A549 (cell line): ENCODE results near the gene RASA3. TPM values are rescaled to one million over a fixed set of nuclear protein-coding genes. Genes with fewer than 3 reads are reported as not detected.

ENCODE experiments used
- ATAC-seq, 2 experiments: fragments of 200-7000 bp in 1 of 2; fragments of >200 bp in 1 of 2; cut with Nextera tagmentation in 1 of 2; cut with Tn5 transposase in 1 of 2; 3 replicates each; pipeline versions ENCODE4 v1.8.0 to v1.9.1; 2018 to 2020; ENCODE audit warnings: mild to moderate bottlenecking in 1 of 2, moderate library complexity in 1 of 2
- CTCF ChIA-PET: fragments of 300-600 bp; sonication (Branson Sonifier 250); formaldehyde crosslinking; extraction: SDS; loops from one replicate; lab custom pipeline; 2021; ENCODE audit warnings: antibody characterized with exemption, inconsistent platforms; lab: Yijun Ruan, JAX
- POLR2A ChIA-PET: fragments of 350-600 bp; formaldehyde crosslinking; extraction: SDS; loops from one replicate; lab custom pipeline; 2021; ENCODE audit warnings: antibody characterized with exemption, inconsistent platforms; lab: Yijun Ruan, JAX
- DNase-seq, 2 experiments: peaks; one replicate each; pipeline versions ENCODE4 v3.0.0 to v3.0.0-alpha.2; 2011 to 2016; ENCODE audit warnings: low read depth in 1 of 2, low spot score in 1 of 2
- FAIRE-seq: peaks from 2 replicates; lab custom pipeline; 2011; peaks lifted over from hg19 to GRCh38; lab: Jason Lieb, UNC
- H3K27ac ChIP-seq, 2 experiments: fragments of >200 bp; sonication (Bioruptor Twin); formaldehyde crosslinking; 3 replicates each; pipeline ENCODE4 v1.5.1; 2016 to 2017
- H3K4me1 ChIP-seq: fragments of >200 bp; sonication (Bioruptor Twin); formaldehyde crosslinking; 3 replicates; pipeline ENCODE4 v1.6.1; 2016
- H3K4me2 ChIP-seq: fragments of >200 bp; sonication (Bioruptor Twin); formaldehyde crosslinking; 3 replicates; pipeline ENCODE4 v1.6.1; 2016
- H3K4me3 ChIP-seq: fragments of >200 bp; sonication (Bioruptor Twin); formaldehyde crosslinking; 3 replicates; pipeline ENCODE4 v1.5.1; 2016
- H3K9me3 ChIP-seq: fragments of >200 bp; sonication (Bioruptor Twin); formaldehyde crosslinking; 3 replicates; pipeline ENCODE4 v1.6.1; 2016
- BCL3 ChIP-seq: fragments of >200 bp; sonication (Bioruptor Twin); formaldehyde crosslinking; IDR thresholded peaks from 3 replicates; pipeline ENCODE4 v1.6.1; 2016
- CEBPB ChIP-seq, 2 experiments: fragments of >200 bp in 1 of 2; sonication (Bioruptor Twin) in 1 of 2; formaldehyde crosslinking in 1 of 2; IDR thresholded peaks; 2 replicates each; pipeline ENCODE4 v1.6.1; 2012 to 2016
- CHD4 ChIP-seq: fragments of 200-600 bp; sonication (generic); IDR thresholded peaks from 2 replicates; pipeline ENCODE4 v1.6.1; 2016; ENCODE audit warnings: antibody characterized with exemption, mild to moderate bottlenecking, borderline replicate concordance
- E2F6 ChIP-seq: IDR thresholded peaks from 2 replicates; pipeline ENCODE4 v1.6.1; 2012; ENCODE audit warnings: low read depth, borderline replicate concordance
- EP300 ChIP-seq, 2 experiments: fragments of >200 bp; sonication (Bioruptor Twin); formaldehyde crosslinking; IDR thresholded peaks; 2 replicates in 1 of 2; 3 replicates in 1 of 2; pipeline ENCODE4 v1.6.1; 2016 to 2017
- FOSB ChIP-seq: fragments of 250-450 bp; sonication (Bioruptor Pico); IDR thresholded peaks from 2 replicates; pipeline ENCODE4 v1.5.0; 2020; ENCODE audit warnings: mild to moderate bottlenecking, moderate library complexity
- FOXS1 ChIP-seq: fragments of 250-450 bp; sonication (Bioruptor Pico); IDR thresholded peaks from 2 replicates; pipeline ENCODE4 v1.5.0; 2020; ENCODE audit warnings: mild to moderate bottlenecking, moderate library complexity
- GATA3 ChIP-seq: IDR thresholded peaks from 2 replicates; pipeline ENCODE4 v1.6.1; 2012; ENCODE audit warnings: borderline replicate concordance
- HMGXB4 ChIP-seq: fragments of 250-450 bp; sonication (Bioruptor Pico); IDR thresholded peaks from 2 replicates; pipeline ENCODE4 v1.5.0; 2021; ENCODE audit warnings: mild to moderate bottlenecking, moderate library complexity, borderline replicate concordance
- HOXB5 ChIP-seq: fragments of 250-450 bp; sonication (Bioruptor Pico); IDR thresholded peaks from 2 replicates; pipeline ENCODE4 v1.5.0; 2020; ENCODE audit warnings: mild to moderate bottlenecking, moderate library complexity
- JUN ChIP-seq, 2 experiments: fragments of >200 bp; sonication (Bioruptor Twin); formaldehyde crosslinking; IDR thresholded peaks; 2 replicates in 1 of 2; 3 replicates in 1 of 2; pipeline ENCODE4 v1.6.1; 2016 to 2017
- KDM1A ChIP-seq: fragments of 200-600 bp; sonication (generic); IDR thresholded peaks from 2 replicates; pipeline ENCODE4 v1.6.1; 2016; ENCODE audit warnings: low read depth, mild to moderate bottlenecking
- KDM5A ChIP-seq: fragments of 200-600 bp; sonication (generic); IDR thresholded peaks from 2 replicates; pipeline ENCODE4 v1.6.1; 2016; ENCODE audit warnings: antibody characterized with exemption, mild to moderate bottlenecking
- MAFK ChIP-seq: fragments of 450-650 bp; IDR thresholded peaks from 2 replicates; pipeline ENCODE4 v1.6.1; 2014; ENCODE audit not compliant: partially characterized antibody
- MAX ChIP-seq: IDR thresholded peaks from 2 replicates; pipeline ENCODE4 v1.6.1; 2012
- MAZ ChIP-seq: fragments of 150-350 bp; IDR thresholded peaks from 2 replicates; pipeline ENCODE4 v1.6.1; 2014; ENCODE audit warnings: antibody characterized with exemption, low read depth, low read length, borderline replicate concordance
- MYC ChIP-seq: IDR thresholded peaks from 2 replicates; pipeline ENCODE4 v1.6.1; 2012; ENCODE audit warnings: mild to moderate bottlenecking, inconsistent platforms, low read length, improper control_type of control experiment, borderline replicate concordance
- PBX3 ChIP-seq: IDR thresholded peaks from 2 replicates; pipeline ENCODE4 v1.6.1; 2012
- POLR2A ChIP-seq: IDR thresholded peaks from 2 replicates; pipeline ENCODE4 v1.6.1; 2012; ENCODE audit warnings: mild to moderate bottlenecking, low read length
- POLR2AphosphoS2 ChIP-seq: conservative IDR thresholded peaks from 2 replicates; pipeline ENCODE4 v1.6.1; 2012; ENCODE audit warnings: low read length, improper control_type of control experiment, inconsistent platforms
- RCOR1 ChIP-seq: fragments of 150-350 bp; IDR thresholded peaks from 2 replicates; pipeline ENCODE4 v1.6.1; 2014; ENCODE audit warnings: antibody characterized with exemption, low read length, low read depth
- SMC3 ChIP-seq: fragments of >200 bp; sonication (Bioruptor Twin); formaldehyde crosslinking; IDR thresholded peaks from 3 replicates; pipeline ENCODE4 v1.6.1; 2018; ENCODE audit warnings: inconsistent platforms
- SREBF2 ChIP-seq: fragments of 450-650 bp; IDR thresholded peaks from 2 replicates; pipeline ENCODE4 v1.6.1; 2014; ENCODE audit warnings: mild to moderate bottlenecking, moderate library complexity
- ZFP36 ChIP-seq: fragments of 450-650 bp; IDR thresholded peaks from 2 replicates; pipeline ENCODE4 v1.6.1; 2014; ENCODE audit warnings: borderline replicate concordance; ENCODE audit not compliant: partially characterized antibody
- ZNF302 ChIP-seq: fragments of 250-450 bp; sonication (Bioruptor Pico); IDR thresholded peaks from 2 replicates; pipeline ENCODE4 v1.9.0; 2021; ENCODE audit warnings: inconsistent platforms, mild to moderate bottlenecking, moderate library complexity
- WGBS: methylation state at CpG from one replicate; pipeline ENCODE4 v1.1.6; 2017; ENCODE audit errors: missing lambda C conversion rate; 5-methylcytosine and 5-hydroxymethylcytosine counted together
- polyA plus RNA-seq, 4 experiments: library from polyadenylated mRNA; depleted of rRNA in 3 of 4; stranded (reverse); fragments of >200 nt; fragmentation: RNase III in 1 of 4; extraction: RNeasy Plus Mini Kit Qiagen cat#74134 plus additional on column Dnase treatment in 1 of 4; gene quantifications; 2 replicates in 3 of 4; 3 replicates in 1 of 4; pipeline ENCODE4 v1.2.3, GENCODE V29; 2011 to 2017

RASA3 gene
- polyA plus RNA-seq, 2 of the 4 experiments (the other 2 are of a cell fraction), result 4.3 to 7.6 TPM

- H3K4me1 ChIP-seq, result no peaks in the 10 kb centered on the region
- no peak for FAIRE-seq
- no peak for DNase-seq
- no peaks in the 10 kb centered on the region for H3K9me3 ChIP-seq
- H3K27ac ChIP-seq, result no peak overlapping the region
- CTCF ChIA-PET, result no interaction called here
- POLR2A ChIA-PET, result no interaction called here
- no peak for TF ChIP-seq SMC3
- TF ChIP-seq ZNF302 (CRISPR knock-in tag), result no peak
- no peak for TF ChIP-seq SREBF2
- TF ChIP-seq KDM1A, result no peak
- no peak overlapping the region for H3K4me3 ChIP-seq
- WGBS, result 92% methylated on average over 21 of the region's 21 CpGs
- ATAC-seq, result no peak
- no peak overlapping the region for H3K4me2 ChIP-seq
These were observed 140.0 kb downstream of the RASA3 start for GRCh38 chr13:113992276-113993005.

GRCh38 chr13:113991676-113992179, 140.7 kb downstream of the RASA3 start:
- DNase-seq, result no peak
- no peak for ATAC-seq
- FAIRE-seq, result no peak
- WGBS, result 95% methylated on average over 11 of the region's 11 CpGs
- Histone ChIP-seq H3K4me1 (no peaks in the 10 kb centered on the region), H3K27ac (no peak overlapping the region), H3K9me3 (no peaks in the 10 kb centered on the region), H3K4me3 (no peak overlapping the region), H3K4me2 (no peak overlapping the region)
- TF ChIP-seq CEBPB (IDR thresholded peaks at IDR 0.05) (no peak), POLR2AphosphoS2 (no peak), ZFP36 (no peak), POLR2A (no peak), MAX (no peak), KDM5A (no peak), EP300 (IDR thresholded peaks at IDR 0.05) (no peak), MAZ (no peak)
- CTCF ChIA-PET, result no interaction called here
- POLR2A ChIA-PET, result no interaction called here

GRCh38 chr13:113991191-113991669, 141.2 kb downstream of the RASA3 start:
- POLR2A ChIA-PET, result no interaction called here
- CTCF ChIA-PET, result no interaction called here
- no peak for FAIRE-seq

More at GRCh38 chr13:113991191-113991669, 141.2 kb downstream of the RASA3 start:
- H3K4me1 ChIP-seq, result no peaks in the 10 kb centered on the region
- DNase-seq (no peak), ATAC-seq (no peak)
- WGBS, result 92% methylated on average over 6 of the region's 10 CpGs
- TF ChIP-seq CHD4 (no peak), ZNF302 (CRISPR knock-in tag) (no peak), GATA3 (no peak), BCL3 (no peak), MAFK (no peak), JUN (IDR thresholded peaks at IDR 0.05) (no peak), MYC (no peak), HOXB5 (CRISPR knock-in tag) (no peak), EP300 (IDR thresholded peaks at IDR 0.05) (no peak), PBX3 (no peak), E2F6 (no peak), RCOR1 (no peak), FOXS1 (CRISPR knock-in tag) (no peak), HMGXB4 (CRISPR knock-in tag) (no peak), ZFP36 (no peak), FOSB (CRISPR knock-in tag) (no peak)
- H3K27ac ChIP-seq, result no peak overlapping the region
- no peak overlapping the region for H3K4me3 ChIP-seq
- H3K4me2 ChIP-seq, result no peak overlapping the region
- no peaks in the 10 kb centered on the region for H3K9me3 ChIP-seq
